ENCODE measurements around the gene ADK. TPM values are rescaled to one million over a fixed set of nuclear protein-coding genes. Genes with fewer than 3 reads are reported as not detected.

The ADK gene
- total and polyA plus RNA-seq, 10 donors: 11.1 to 40.5 (median 32.1) TPM

GRCh38 chr10:74681917-74682627, 531.1 kb downstream of the ADK start:
- WGBS, 5 donors: 77 to 91% (median 86%) methylated on average over 4 of the region's 4 CpGs
- DNase-seq: no peak

GRCh38 chr10:74683067-74683466, 532.0 kb downstream of the ADK start:
- Histone ChIP-seq H3K9me3 (no peaks in the 10 kb centered on the region), H3K36me3 (peaks cover 0 to 14% (median 0%) of the 10 kb centered on the region in 6 donors), H3K4me3 (no peak overlapping the region), H3K27ac (no peak overlapping the region), H3K4me1 (peaks cover 0 to 28% (median 2%) of the 10 kb centered on the region in 6 donors), H3K27me3 (replicated peaks in 1 of 7) (no peaks in the 10 kb centered on the region)
- TF ChIP-seq, protein P1, sequence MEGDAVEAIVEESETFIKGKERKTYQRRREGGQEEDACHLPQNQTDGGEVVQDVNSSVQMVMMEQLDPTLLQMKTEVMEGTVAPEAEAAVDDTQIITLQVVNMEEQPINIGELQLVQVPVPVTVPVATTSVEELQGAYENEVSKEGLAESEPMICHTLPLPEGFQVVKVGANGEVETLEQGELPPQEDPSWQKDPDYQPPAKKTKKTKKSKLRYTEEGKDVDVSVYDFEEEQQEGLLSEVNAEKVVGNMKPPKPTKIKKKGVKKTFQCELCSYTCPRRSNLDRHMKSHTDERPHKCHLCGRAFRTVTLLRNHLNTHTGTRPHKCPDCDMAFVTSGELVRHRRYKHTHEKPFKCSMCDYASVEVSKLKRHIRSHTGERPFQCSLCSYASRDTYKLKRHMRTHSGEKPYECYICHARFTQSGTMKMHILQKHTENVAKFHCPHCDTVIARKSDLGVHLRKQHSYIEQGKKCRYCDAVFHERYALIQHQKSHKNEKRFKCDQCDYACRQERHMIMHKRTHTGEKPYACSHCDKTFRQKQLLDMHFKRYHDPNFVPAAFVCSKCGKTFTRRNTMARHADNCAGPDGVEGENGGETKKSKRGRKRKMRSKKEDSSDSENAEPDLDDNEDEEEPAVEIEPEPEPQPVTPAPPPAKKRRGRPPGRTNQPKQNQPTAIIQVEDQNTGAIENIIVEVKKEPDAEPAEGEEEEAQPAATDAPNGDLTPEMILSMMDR (IDR thresholded peaks at IDR 0.05 in 8 of 11, conservative IDR thresholded peaks at IDR 0.05 in 3 of 11): no peak
- TF ChIP-seq POLR2AphosphoS5 (IDR thresholded peaks at IDR 0.05) (no peak), POLR2A (IDR thresholded peaks at IDR 0.05) (no peak)
- no peak for DNase-seq
- intact Hi-C loops (cut with DNase I; ENCODE audit: low total_unique reads): no loop called here

More at GRCh38 chr10:74681917-74682627, 531.1 kb downstream of the ADK start:
- no peak overlapping the region for H3K27ac ChIP-seq
- peaks cover 0 to 28% (median 2%) of the 10 kb centered on the region in 6 donors for H3K4me1 ChIP-seq
- TF ChIP-seq, protein P1 (IDR thresholded peaks at IDR 0.05 in 8 of 11, conservative IDR thresholded peaks at IDR 0.05 in 3 of 11): no peak
- TF ChIP-seq POLR2A (IDR thresholded peaks at IDR 0.05) (no peak), POLR2AphosphoS5 (IDR thresholded peaks at IDR 0.05) (no peak)
- H3K36me3 ChIP-seq: peaks cover 0 to 12% (median 0%) of the 10 kb centered on the region in 6 donors
- intact Hi-C loops (cut with DNase I; ENCODE audit: low total_unique reads): no loop called here
- H3K27me3 ChIP-seq (replicated peaks in 1 of 7): no peaks in the 10 kb centered on the region
- H3K4me3 ChIP-seq: no peak overlapping the region
- H3K9me3 ChIP-seq: no peaks in the 10 kb centered on the region

DNA sequence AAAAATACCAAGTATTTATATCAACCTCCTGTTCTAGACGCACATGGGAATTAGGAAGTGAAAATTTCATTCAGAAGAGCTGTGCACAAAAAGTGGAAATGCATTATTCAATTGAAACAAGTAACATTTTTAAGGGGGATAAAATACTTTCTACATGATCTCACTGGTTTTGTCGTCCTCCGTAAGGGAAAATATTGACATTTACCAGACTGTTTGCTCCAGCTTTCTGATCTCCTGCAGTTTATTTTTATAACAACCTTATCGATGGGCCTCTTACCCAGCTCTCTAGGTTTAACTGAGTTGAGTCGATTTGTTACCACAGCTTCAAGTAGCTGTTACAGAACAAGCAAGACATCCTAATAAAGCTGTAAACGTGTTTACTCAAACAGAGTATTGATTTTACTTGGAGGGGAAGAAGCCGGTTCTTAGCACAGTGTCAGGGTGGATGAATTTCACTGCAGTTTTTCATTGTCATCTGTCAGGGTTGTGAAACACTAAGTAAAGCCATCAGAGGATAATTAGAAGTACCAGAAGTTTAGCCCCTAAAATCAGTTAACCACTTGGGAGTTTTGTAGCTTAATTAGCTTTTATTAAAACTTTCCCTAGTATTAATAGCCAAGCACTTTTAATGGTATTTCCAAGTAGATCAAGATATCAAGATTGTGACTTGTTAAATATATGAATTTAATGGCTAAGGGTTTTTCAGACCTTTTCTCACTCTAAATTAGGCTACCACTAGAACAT, 532.8 kb downstream of the ADK start:
- H3K27me3 ChIP-seq (replicated peaks in 1 of 7): no peaks in the 10 kb centered on the region
- H3K4me1 ChIP-seq: peaks cover 0 to 28% (median 2%) of the 10 kb centered on the region in 6 donors
- no peak overlapping the region for H3K4me3 ChIP-seq
- DNase-seq: no peak
- WGBS, 5 donors: 54 to 68% (median 61%) methylated on average over 7 of the region's 7 CpGs
- TF ChIP-seq, protein P1 (IDR thresholded peaks at IDR 0.05 in 8 of 11, conservative IDR thresholded peaks at IDR 0.05 in 3 of 11): no peak
- TF ChIP-seq POLR2AphosphoS5 (IDR thresholded peaks at IDR 0.05): no peak
- no peak for TF ChIP-seq POLR2A (IDR thresholded peaks at IDR 0.05)
- peaks cover 0 to 14% (median 0%) of the 10 kb centered on the region in 6 donors for H3K36me3 ChIP-seq
- no peak overlapping the region for H3K27ac ChIP-seq
- intact Hi-C loops (cut with DNase I; ENCODE audit: low total_unique reads): no loop called here
- no peaks in the 10 kb centered on the region for H3K9me3 ChIP-seq

DNA sequence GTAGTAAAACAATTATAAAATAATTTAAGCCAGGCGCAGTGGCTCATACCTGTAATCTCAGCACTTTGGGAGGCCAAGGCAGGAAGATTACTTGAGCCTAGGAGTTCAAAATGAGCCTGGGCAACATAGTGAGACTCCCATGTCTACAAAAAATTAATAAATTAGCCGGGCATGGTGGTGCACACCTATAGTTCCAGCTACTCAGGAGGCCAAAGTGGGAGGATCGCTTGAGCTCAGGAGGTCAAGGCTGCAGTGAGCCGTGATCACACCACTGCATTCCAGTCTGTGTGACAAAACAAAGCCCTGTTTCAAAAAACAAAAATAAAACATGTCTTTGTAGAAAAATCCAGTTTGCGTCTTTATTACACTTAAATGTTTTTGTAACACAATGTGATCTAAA, 533.4 kb downstream of the ADK start:
- H3K4me1 ChIP-seq: peaks cover 0 to 28% (median 2%) of the 10 kb centered on the region in 6 donors
- H3K9me3 ChIP-seq: no peaks in the 10 kb centered on the region
- 74 to 92% (median 77%) methylated on average over 5 of the region's 5 CpGs for WGBS, 5 donors
- no peak overlapping the region for H3K4me3 ChIP-seq
- DNase-seq: no peak
- H3K27me3 ChIP-seq (replicated peaks in 1 of 7): no peaks in the 10 kb centered on the region
- no peak overlapping the region for H3K27ac ChIP-seq
- intact Hi-C loops (cut with DNase I; ENCODE audit: low total_unique reads): no loop called here
- TF ChIP-seq POLR2AphosphoS5 (IDR thresholded peaks at IDR 0.05) (no peak), POLR2A (IDR thresholded peaks at IDR 0.05) (no peak)
- TF ChIP-seq, protein P1 (IDR thresholded peaks at IDR 0.05 in 8 of 11, conservative IDR thresholded peaks at IDR 0.05 in 3 of 11): no peak
- peaks cover 0 to 14% (median 0%) of the 10 kb centered on the region in 6 donors for H3K36me3 ChIP-seq
